Left ventricle myocardium inferior (tissue), 1 donor: ENCODE results near the gene NOVA1. TPM values are rescaled to one million over a fixed set of nuclear protein-coding genes. Genes with fewer than 3 reads are reported as not detected.

ENCODE experiments used
- DNase-seq: peaks from one replicate; pipeline ENCODE4 v3.0.0-alpha.2; 2020
- H3K27ac ChIP-seq: fragments of 200-600 bp; replicated peaks from 2 replicates; pipeline ENCODE4 v1.8.0; 2021
- H3K27me3 ChIP-seq: fragments of 200-600 bp; 2 replicates; pipeline ENCODE4 v1.8.0; 2021; ENCODE audit warnings: low read depth
- H3K36me3 ChIP-seq: fragments of 200-600 bp; 2 replicates; pipeline ENCODE4 v1.8.0; 2021
- H3K4me1 ChIP-seq: fragments of 200-600 bp; 2 replicates; pipeline ENCODE4 v1.8.0; 2021
- H3K4me3 ChIP-seq: fragments of 200-600 bp; 2 replicates; pipeline ENCODE4 v1.8.0; 2021; ENCODE audit warnings: mild to moderate bottlenecking, moderate library complexity
- H3K9me3 ChIP-seq: fragments of 200-600 bp; replicated peaks from 2 replicates; pipeline ENCODE4 v1.8.0; 2021
- intact Hi-C: fragments of 100-400 bp; cut with micrococcal nuclease; formaldehyde crosslinking; loops from one replicate; pipeline ENCODE4 v1.11.0; 2022
- total RNA-seq: library from RNA; stranded (reverse); fragmentation: NEBNext Ultra II Directional; extraction: Animal tissue kit (Norgen Biotek cat#: 25700); gene quantifications from one replicate; pipeline ENCODE4 v1.2.1, GENCODE V29; 2021
- TF ChIP-seq, protein P1 (sequence below): fragments of 200-600 bp; IDR thresholded peaks from 2 replicates; pipeline ENCODE4 v1.8.0; 2021; ENCODE audit warnings: antibody characterized with exemption, mild to moderate bottlenecking, borderline replicate concordance
- donor health status: DM: no; HTN: yes; CAD: no; lungs with severe emphysema.

Gene NOVA1
- total RNA-seq, 1 donor from 2014 or later, result 3.7 TPM

DNA sequence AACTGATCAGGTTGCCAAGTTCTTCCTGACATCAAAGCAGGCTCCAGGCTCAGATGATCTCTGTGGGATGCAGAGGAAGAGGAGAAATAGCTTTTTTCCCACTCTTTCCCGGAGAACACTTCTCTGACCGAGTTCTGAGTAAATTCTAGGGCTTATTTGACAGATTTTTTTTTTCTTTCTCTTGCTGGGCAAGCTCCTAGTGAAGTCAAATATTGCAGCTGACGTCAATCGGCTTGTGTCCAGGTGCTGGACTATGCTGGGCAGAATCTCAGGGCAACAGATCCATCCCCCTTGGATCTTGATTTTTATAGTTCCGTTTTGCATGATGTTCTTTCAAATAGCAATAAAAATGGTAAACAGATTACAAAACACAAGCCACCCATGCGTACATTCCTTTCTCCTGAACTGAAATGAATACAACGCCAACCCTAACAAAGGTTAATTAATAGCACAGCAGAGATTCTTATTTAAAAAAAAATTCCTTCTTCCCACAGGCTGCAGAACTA is 182.2 kb downstream of the NOVA1 start:
- Histone ChIP-seq H3K4me3 (no peak overlapping the region), H3K27me3 (no peaks in the 10 kb centered on the region), H3K9me3 (peaks cover 5% of the 10 kb centered on the region), H3K4me1 (no peaks in the 10 kb centered on the region), H3K27ac (no peak overlapping the region), H3K36me3 (no peaks in the 10 kb centered on the region)
- intact Hi-C loops, result no loop called here
- DNase-seq, result no peak
- TF ChIP-seq, protein P1, sequence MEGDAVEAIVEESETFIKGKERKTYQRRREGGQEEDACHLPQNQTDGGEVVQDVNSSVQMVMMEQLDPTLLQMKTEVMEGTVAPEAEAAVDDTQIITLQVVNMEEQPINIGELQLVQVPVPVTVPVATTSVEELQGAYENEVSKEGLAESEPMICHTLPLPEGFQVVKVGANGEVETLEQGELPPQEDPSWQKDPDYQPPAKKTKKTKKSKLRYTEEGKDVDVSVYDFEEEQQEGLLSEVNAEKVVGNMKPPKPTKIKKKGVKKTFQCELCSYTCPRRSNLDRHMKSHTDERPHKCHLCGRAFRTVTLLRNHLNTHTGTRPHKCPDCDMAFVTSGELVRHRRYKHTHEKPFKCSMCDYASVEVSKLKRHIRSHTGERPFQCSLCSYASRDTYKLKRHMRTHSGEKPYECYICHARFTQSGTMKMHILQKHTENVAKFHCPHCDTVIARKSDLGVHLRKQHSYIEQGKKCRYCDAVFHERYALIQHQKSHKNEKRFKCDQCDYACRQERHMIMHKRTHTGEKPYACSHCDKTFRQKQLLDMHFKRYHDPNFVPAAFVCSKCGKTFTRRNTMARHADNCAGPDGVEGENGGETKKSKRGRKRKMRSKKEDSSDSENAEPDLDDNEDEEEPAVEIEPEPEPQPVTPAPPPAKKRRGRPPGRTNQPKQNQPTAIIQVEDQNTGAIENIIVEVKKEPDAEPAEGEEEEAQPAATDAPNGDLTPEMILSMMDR, result no peak

DNA sequence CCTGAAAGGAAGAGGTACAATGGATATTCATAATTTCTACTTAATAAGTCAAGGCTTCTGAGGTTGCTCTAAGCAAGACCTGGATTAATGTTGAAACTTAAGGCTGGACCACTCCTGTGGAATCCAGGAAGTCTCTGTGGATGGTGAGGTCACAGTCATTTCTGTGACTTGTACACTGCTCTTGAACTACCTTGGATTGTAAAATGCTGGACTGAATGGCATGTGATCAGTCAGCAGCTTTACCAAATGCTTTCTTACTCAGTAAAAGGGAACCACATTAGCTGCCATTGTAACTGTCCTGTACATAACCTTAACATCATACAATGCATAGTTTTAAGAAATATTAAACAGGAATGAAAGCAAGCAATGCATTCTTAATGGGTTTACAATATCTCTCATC is 182.9 kb downstream of the NOVA1 start:
- TF ChIP-seq, protein P1, result no peak
- Histone ChIP-seq H3K4me1 (no peaks in the 10 kb centered on the region), H3K9me3 (peaks cover 5% of the 10 kb centered on the region), H3K27ac (no peak overlapping the region), H3K4me3 (no peak overlapping the region), H3K36me3 (no peaks in the 10 kb centered on the region), H3K27me3 (no peaks in the 10 kb centered on the region)
- intact Hi-C loops, result no loop called here
- no peak for DNase-seq

DNA sequence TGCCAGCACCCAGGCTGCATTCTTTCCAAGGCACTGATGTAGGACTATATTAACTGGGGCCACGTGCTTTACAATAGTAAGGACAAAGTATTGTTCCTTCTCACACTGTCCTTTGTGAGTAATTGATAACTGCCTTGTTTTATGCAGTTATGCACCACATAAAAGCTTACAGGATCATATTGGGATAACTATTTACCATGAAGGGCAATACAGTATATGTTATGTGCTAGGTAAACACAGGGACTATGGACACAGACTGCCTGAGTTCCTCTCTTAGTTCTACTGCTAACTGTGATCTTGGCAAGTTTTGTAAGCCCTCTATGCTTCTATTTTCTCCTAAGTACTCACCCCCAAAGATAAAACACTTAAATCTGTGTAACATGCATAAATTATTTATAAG is 183.7 kb downstream of the NOVA1 start:
- DNase-seq, result no peak
- intact Hi-C loops, result no loop called here
- TF ChIP-seq, protein P1, result no peak
- Histone ChIP-seq H3K9me3 (peaks cover 5% of the 10 kb centered on the region), H3K27ac (no peak overlapping the region), H3K36me3 (no peaks in the 10 kb centered on the region), H3K4me1 (no peaks in the 10 kb centered on the region), H3K4me3 (no peak overlapping the region), H3K27me3 (no peaks in the 10 kb centered on the region)

DNA sequence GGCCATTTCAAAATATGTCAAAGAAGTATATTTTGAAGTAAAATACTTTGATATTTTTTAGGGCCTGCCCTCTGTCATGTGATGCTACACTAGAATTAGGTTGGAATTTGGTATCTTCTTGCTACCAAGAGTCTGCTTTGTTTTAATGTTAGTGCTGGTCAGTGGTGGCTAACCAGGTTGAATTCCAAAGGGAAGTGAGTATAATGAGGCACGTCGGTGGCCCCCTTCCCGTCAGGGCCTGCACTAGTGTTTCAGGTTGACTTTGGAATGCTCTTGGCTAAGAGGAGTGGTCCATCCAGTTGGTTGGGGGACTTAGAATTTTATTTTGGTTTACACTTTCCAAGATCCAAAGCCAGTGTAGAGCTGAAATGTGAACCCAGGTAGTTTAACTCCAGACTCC is 185.4 kb downstream of the NOVA1 start:
- TF ChIP-seq, protein P1, result no peak
- Histone ChIP-seq H3K36me3 (no peaks in the 10 kb centered on the region), H3K27ac (no peak overlapping the region), H3K27me3 (no peaks in the 10 kb centered on the region), H3K4me3 (no peak overlapping the region), H3K4me1 (no peaks in the 10 kb centered on the region), H3K9me3 (peaks cover 5% of the 10 kb centered on the region)
- no peak for DNase-seq
- intact Hi-C loops, result no loop called here

DNA sequence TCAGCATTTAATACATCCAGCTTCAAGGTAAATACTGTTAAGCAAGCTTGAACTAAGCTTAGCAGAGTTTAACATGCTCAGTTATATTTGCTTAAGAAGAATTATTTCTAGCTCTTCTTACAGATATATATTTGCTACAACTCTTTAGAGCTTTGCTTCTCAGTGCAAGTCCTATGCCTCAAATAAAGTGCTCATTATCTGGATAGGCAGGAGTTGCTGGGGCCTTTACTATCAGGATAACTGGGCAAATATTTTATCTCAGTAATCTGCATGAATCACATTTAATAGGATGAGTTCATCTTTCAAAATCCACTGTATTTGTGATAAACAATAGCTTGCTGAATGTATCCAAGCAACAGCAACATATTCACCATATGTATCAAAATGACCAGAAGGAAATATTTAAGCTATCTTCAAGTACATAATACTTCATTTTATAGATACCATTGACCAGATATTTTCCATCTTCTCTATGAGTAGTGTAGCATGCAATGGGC is 187.6 kb downstream of the NOVA1 start:
- peaks cover 5% of the 10 kb centered on the region for H3K9me3 ChIP-seq
- no peaks in the 10 kb centered on the region for H3K36me3 ChIP-seq
- intact Hi-C loops, result no loop called here
- H3K4me1 ChIP-seq, result no peaks in the 10 kb centered on the region
- DNase-seq, result no peak
- H3K4me3 ChIP-seq, result no peak overlapping the region
- no peaks in the 10 kb centered on the region for H3K27me3 ChIP-seq
- no peak overlapping the region for H3K27ac ChIP-seq
- TF ChIP-seq, protein P1, result no peak
